GM21576 (cell line): ENCODE measurements around the gene DPF3.
"Not testable (repeated sequence)": the region's sequence is repeated elsewhere in the genome, so short reads cannot be mapped to it uniquely, and the experiment has no call there.

Source experiments
- ATAC-seq: cut with Tn5 transposase; IDR thresholded peaks from one replicate; pipeline ENCODE4 v1.9.1; 2021; ENCODE audit warnings: mild to moderate bottlenecking, moderate library complexity; ENCODE audit not compliant: unreplicated experiment

Gene DPF3

GRCh38 chr14:72881543-72881942 is 12.4 kb downstream of the DPF3 start:
- ATAC-seq = no peak

GRCh38 chr14:72880820-72881219 is 13.1 kb downstream of the DPF3 start:
- ATAC-seq = no peak

GRCh38 chr14:72880164-72880563 is 13.7 kb downstream of the DPF3 start:
- no peak for ATAC-seq

- ATAC-seq = no peak
Observed at GRCh38 chr14:72879431-72879830, 14.5 kb downstream of the DPF3 start.

- no peak for ATAC-seq
Observed at GRCh38 chr14:72878746-72879145, 15.2 kb downstream of the DPF3 start.

GRCh38 chr14:72876710-72877063 is 17.2 kb downstream of the DPF3 start:
- ATAC-seq = no peak

GRCh38 chr14:72876005-72876709 is 17.7 kb downstream of the DPF3 start:
- ATAC-seq = no peak

GRCh38 chr14:72870878-72871277 is 23.0 kb downstream of the DPF3 start:
- ATAC-seq = not testable (repeated sequence)

- ATAC-seq = no peak
Observed at GRCh38 chr14:72869407-72870329, 24.2 kb downstream of the DPF3 start.

- no peak for ATAC-seq
Observed at GRCh38 chr14:72868500-72868899, 25.4 kb downstream of the DPF3 start.

GRCh38 chr14:72864712-72865365 is 29.1 kb downstream of the DPF3 start:
- no peak for ATAC-seq

GRCh38 chr14:72863216-72864006 is 30.5 kb downstream of the DPF3 start:
- no peak for ATAC-seq

GRCh38 chr14:72856530-72857266 is 37.2 kb downstream of the DPF3 start:
- no peak for ATAC-seq

- no peak for ATAC-seq
Observed at GRCh38 chr14:72855913-72856312, 38.0 kb downstream of the DPF3 start.

- ATAC-seq = no peak
Observed at GRCh38 chr14:72852194-72852593, 41.7 kb downstream of the DPF3 start.

GRCh38 chr14:72851635-72852034 is 42.3 kb downstream of the DPF3 start:
- no peak for ATAC-seq

- ATAC-seq = no peak
Observed at GRCh38 chr14:72850360-72850759, 43.5 kb downstream of the DPF3 start.

- no peak for ATAC-seq
Observed at GRCh38 chr14:72849222-72849621, 44.7 kb downstream of the DPF3 start.

- no peak for ATAC-seq
Observed at GRCh38 chr14:72847721-72848120, 46.2 kb downstream of the DPF3 start.

GRCh38 chr14:72845683-72846082 is 48.2 kb downstream of the DPF3 start:
- ATAC-seq = no peak
